ENCODE results near the gene RTN4R. TPM values are rescaled to one million over a fixed set of nuclear protein-coding genes. Genes with fewer than 3 reads are reported as not detected.

Gene RTN4R
- total RNA-seq, 1 experiment from 2014 or later = 9.6 TPM

- ChIA-PET CTCF (no interaction called here), POLR2A (ENCODE audit: low non-redundant PET) (no interaction called here)
- TF ChIP-seq, protein P1, sequence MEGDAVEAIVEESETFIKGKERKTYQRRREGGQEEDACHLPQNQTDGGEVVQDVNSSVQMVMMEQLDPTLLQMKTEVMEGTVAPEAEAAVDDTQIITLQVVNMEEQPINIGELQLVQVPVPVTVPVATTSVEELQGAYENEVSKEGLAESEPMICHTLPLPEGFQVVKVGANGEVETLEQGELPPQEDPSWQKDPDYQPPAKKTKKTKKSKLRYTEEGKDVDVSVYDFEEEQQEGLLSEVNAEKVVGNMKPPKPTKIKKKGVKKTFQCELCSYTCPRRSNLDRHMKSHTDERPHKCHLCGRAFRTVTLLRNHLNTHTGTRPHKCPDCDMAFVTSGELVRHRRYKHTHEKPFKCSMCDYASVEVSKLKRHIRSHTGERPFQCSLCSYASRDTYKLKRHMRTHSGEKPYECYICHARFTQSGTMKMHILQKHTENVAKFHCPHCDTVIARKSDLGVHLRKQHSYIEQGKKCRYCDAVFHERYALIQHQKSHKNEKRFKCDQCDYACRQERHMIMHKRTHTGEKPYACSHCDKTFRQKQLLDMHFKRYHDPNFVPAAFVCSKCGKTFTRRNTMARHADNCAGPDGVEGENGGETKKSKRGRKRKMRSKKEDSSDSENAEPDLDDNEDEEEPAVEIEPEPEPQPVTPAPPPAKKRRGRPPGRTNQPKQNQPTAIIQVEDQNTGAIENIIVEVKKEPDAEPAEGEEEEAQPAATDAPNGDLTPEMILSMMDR (conservative IDR thresholded peaks at IDR 0.05; ENCODE audit: low read depth, low read length) = no peak
- no peak for TF ChIP-seq EZH2 (IDR thresholded peaks at IDR 0.05; ENCODE audit: borderline replicate concordance, low read depth, low read length, poor library complexity, severe bottlenecking)
- intact Hi-C loops (cut with micrococcal nuclease; ENCODE audit: unreplicated experiment) = no loop called here
- Histone ChIP-seq H3K36me3 (ENCODE audit: insufficient read depth, low read length, poor library complexity, severe bottlenecking) (no peaks in the 10 kb centered on the region), H3K9me3 (ENCODE audit: low read depth, low read length, poor library complexity, severe bottlenecking) (no peaks in the 10 kb centered on the region), H3K4me1 (ENCODE audit: insufficient read depth, low read length, poor library complexity, severe bottlenecking) (peaks cover 54% of the 10 kb centered on the region), H3K27ac (ENCODE audit: low read depth, low read length, poor library complexity, severe bottlenecking) (peak overlapping the region; percentile 57), H3K4me3 (ENCODE audit: low read depth, low read length, poor library complexity, severe bottlenecking) (peak overlapping the region; percentile 29), H3K27me3 (replicated peaks; ENCODE audit: insufficient read depth, low read depth, low read length, poor library complexity) (no peaks in the 10 kb centered on the region)
- no peak for DNase-seq (ENCODE audit: low spot score)
- no TSS peak for BruUV-seq (replicated peaks)
Observed at GRCh38 chr22:20243176-20243536, 25.0 kb downstream of the RTN4R start.

- POLR2A ChIA-PET (ENCODE audit: low non-redundant PET) = no interaction called here
- Histone ChIP-seq H3K36me3 (ENCODE audit: insufficient read depth, low read length, poor library complexity, severe bottlenecking) (no peaks in the 10 kb centered on the region), H3K9me3 (ENCODE audit: low read depth, low read length, poor library complexity, severe bottlenecking) (no peaks in the 10 kb centered on the region), H3K4me1 (ENCODE audit: insufficient read depth, low read length, poor library complexity, severe bottlenecking) (peaks cover 60% of the 10 kb centered on the region), H3K27me3 (replicated peaks; ENCODE audit: insufficient read depth, low read depth, low read length, poor library complexity) (no peaks in the 10 kb centered on the region), H3K4me3 (ENCODE audit: low read depth, low read length, poor library complexity, severe bottlenecking) (no peak overlapping the region), H3K27ac (ENCODE audit: low read depth, low read length, poor library complexity, severe bottlenecking) (peak overlapping the region; percentile 57)
- intact Hi-C loops (cut with micrococcal nuclease; ENCODE audit: unreplicated experiment) = no loop called here
- TF ChIP-seq EZH2 (IDR thresholded peaks at IDR 0.05; ENCODE audit: borderline replicate concordance, low read depth, low read length, poor library complexity, severe bottlenecking) = no peak
- TF ChIP-seq, protein P1 (conservative IDR thresholded peaks at IDR 0.05; ENCODE audit: low read depth, low read length) = no peak
- CTCF ChIA-PET = no interaction called here
- DNase-seq (ENCODE audit: low spot score) = no peak
- BruUV-seq (replicated peaks) = no TSS peak
Observed at GRCh38 chr22:20242393-20243175, 25.5 kb downstream of the RTN4R start.

- CTCF ChIA-PET = no interaction called here
- Histone ChIP-seq H3K27me3 (replicated peaks; ENCODE audit: insufficient read depth, low read depth, low read length, poor library complexity) (no peaks in the 10 kb centered on the region), H3K4me3 (ENCODE audit: low read depth, low read length, poor library complexity, severe bottlenecking) (no peak overlapping the region), H3K4me1 (ENCODE audit: insufficient read depth, low read length, poor library complexity, severe bottlenecking) (peaks cover 60% of the 10 kb centered on the region), H3K9me3 (ENCODE audit: low read depth, low read length, poor library complexity, severe bottlenecking) (no peaks in the 10 kb centered on the region), H3K27ac (ENCODE audit: low read depth, low read length, poor library complexity, severe bottlenecking) (no peak overlapping the region), H3K36me3 (ENCODE audit: insufficient read depth, low read length, poor library complexity, severe bottlenecking) (no peaks in the 10 kb centered on the region)
- BruUV-seq (replicated peaks) = no TSS peak
- TF ChIP-seq, protein P1 (conservative IDR thresholded peaks at IDR 0.05; ENCODE audit: low read depth, low read length) = no peak
- TF ChIP-seq EZH2 (IDR thresholded peaks at IDR 0.05; ENCODE audit: borderline replicate concordance, low read depth, low read length, poor library complexity, severe bottlenecking) = no peak
- no peak for DNase-seq (ENCODE audit: low spot score)
- POLR2A ChIA-PET (ENCODE audit: low non-redundant PET) = no interaction called here
- intact Hi-C loops (cut with micrococcal nuclease; ENCODE audit: unreplicated experiment) = no loop called here
Observed at GRCh38 chr22:20241579-20242392, 26.3 kb downstream of the RTN4R start.

Measured in A673 (cell line).